H1 (cell line): ENCODE measurements around the gene TMEM244. TPM values are rescaled to one million over a fixed set of nuclear protein-coding genes. Genes with fewer than 3 reads are reported as not detected.

Experiments used
- CTCF ChIA-PET: fragments of 300-600 bp; sonication (Branson Sonifier 250); formaldehyde crosslinking; loops from one replicate; lab custom pipeline; 2021; ENCODE audit not compliant: partially characterized antibody; lab: Charles Lee
- POLR2A ChIA-PET: fragments of 300-600 bp; sonication (Branson Sonifier 250); formaldehyde crosslinking; loops from one replicate; lab custom pipeline; 2021; ENCODE audit warnings: inconsistent platforms; ENCODE audit not compliant: partially characterized antibody; lab: Charles Lee
- DNase-seq, 2 experiments: peaks; one replicate each; pipeline versions ENCODE4 v3.0.0 to v3.0.0-alpha.2; 2010 to 2022; ENCODE audit warnings: low spot score in 2 of 2, low read depth in 1 of 2, mixed read lengths in 1 of 2
- FAIRE-seq: peaks from 2 replicates; lab custom pipeline; 2011; peaks lifted over from hg19 to GRCh38; lab: Jason Lieb, UNC
- H2AFZ ChIP-seq: 2 replicates; pipeline ENCODE4 v1.8.1; 2012; ENCODE audit warnings: low read length, inconsistent platforms
- H2AK5ac ChIP-seq: 2 replicates; pipeline ENCODE4 v1.6.1; 2013; ENCODE audit warnings: low read depth, low read length
- H2BK120ac ChIP-seq: replicated peaks from 2 replicates; pipeline ENCODE3; 2013; ENCODE audit warnings: low read depth, low read length, inconsistent platforms
- H2BK12ac ChIP-seq: 2 replicates; pipeline ENCODE4 v1.6.1; 2013; ENCODE audit warnings: low read depth, low read length
- H2BK15ac ChIP-seq: 2 replicates; pipeline ENCODE4 v1.6.1; 2013; ENCODE audit warnings: low read length
- H2BK20ac ChIP-seq: 2 replicates; pipeline ENCODE4 v1.6.1; 2013; ENCODE audit warnings: low read length
- H2BK5ac ChIP-seq: 2 replicates; pipeline ENCODE4 v1.6.1; 2013; ENCODE audit warnings: low read depth, low read length
- H3K14ac ChIP-seq: 2 replicates; pipeline ENCODE4 v1.6.1; 2013; ENCODE audit warnings: inconsistent platforms; ENCODE audit not compliant: insufficient read length
- H3K18ac ChIP-seq: 2 replicates; pipeline ENCODE4 v1.6.1; 2013; ENCODE audit warnings: low read length; ENCODE audit errors: extremely low read depth
- H3K23ac ChIP-seq: 2 replicates; pipeline ENCODE4 v1.6.1; 2013; ENCODE audit warnings: inconsistent platforms; ENCODE audit not compliant: insufficient read length
- H3K23me2 ChIP-seq: 2 replicates; pipeline ENCODE4 v1.6.1; 2013; ENCODE audit warnings: low read depth, low read length
- H3K27ac ChIP-seq: 2 replicates; pipeline ENCODE4 v1.6.1; 2011; ENCODE audit warnings: low read depth, low read length, inconsistent platforms
- H3K27me3 ChIP-seq, 4 experiments: replicated peaks in 1 of 4; 1 replicate in 1 of 4; 2 replicates in 3 of 4; pipeline versions ENCODE4 v1.6.1 to v1.8.1; 2011 to 2013; ENCODE audit warnings: low read length in 3 of 4, mild to moderate bottlenecking in 3 of 4, inconsistent platforms in 2 of 4, mixed read lengths in 2 of 4, moderate library complexity in 1 of 4; ENCODE audit not compliant: control insufficient read depth in 3 of 4, insufficient read depth in 3 of 4; ENCODE audit errors: extremely low read depth in 1 of 4
- H3K36me3 ChIP-seq, 4 experiments: 2 replicates each; pipeline versions ENCODE4 v1.6.1 to v1.8.1; 2011 to 2013; ENCODE audit warnings: mild to moderate bottlenecking in 4 of 4, low read length in 3 of 4, moderate library complexity in 2 of 4, control low read depth in 1 of 4, inconsistent platforms in 1 of 4; ENCODE audit not compliant: insufficient read depth in 4 of 4, control insufficient read depth in 2 of 4
- H3K4ac ChIP-seq: replicated peaks from 2 replicates; pipeline ENCODE3; 2013; ENCODE audit warnings: low read length, low read depth, mixed read lengths, inconsistent platforms; ENCODE audit not compliant: insufficient read length
- H3K4me1 ChIP-seq, 4 experiments: replicated peaks in 1 of 4; 1 replicate in 1 of 4; 2 replicates in 3 of 4; pipeline versions ENCODE4 v1.6.1 to v1.8.1; 2011 to 2013; ENCODE audit warnings: low read length in 3 of 4, inconsistent platforms in 2 of 4, mixed read lengths in 1 of 4; ENCODE audit not compliant: insufficient read depth in 4 of 4, control insufficient read depth in 3 of 4
- H3K4me2 ChIP-seq, 2 experiments: 2 replicates each; pipeline versions ENCODE4 v1.6.1 to v1.8.1; 2011 to 2013; ENCODE audit warnings: low read depth in 2 of 2, low read length in 2 of 2, control low read depth in 1 of 2, inconsistent platforms in 1 of 2, mild to moderate bottlenecking in 1 of 2; ENCODE audit not compliant: insufficient read depth in 1 of 2
- H3K4me3 ChIP-seq, 4 experiments: fragments of 200-600, 300-600 bp in 1 of 4; sonication (generic), shearing (Covaris generic), sonication (Bioruptor Twin) in 1 of 4; 2 replicates each; pipeline versions ENCODE4 v1.5.1 to v1.8.1; 2011 to 2016; ENCODE audit warnings: low read length in 4 of 4, low read depth in 3 of 4, control low read depth in 2 of 4, inconsistent platforms in 2 of 4, mild to moderate bottlenecking in 2 of 4, mixed read lengths in 1 of 4, moderate library complexity in 1 of 4; ENCODE audit not compliant: insufficient read depth in 2 of 4; ENCODE audit errors: extremely low read depth in 1 of 4
- H3K56ac ChIP-seq: replicated peaks from 2 replicates; pipeline ENCODE3; 2013; ENCODE audit warnings: low read depth, mild to moderate bottlenecking, mixed read lengths, low read length, inconsistent platforms; ENCODE audit not compliant: insufficient read length
- H3K79me1 ChIP-seq: 2 replicates; pipeline ENCODE4 v1.6.1; 2013; ENCODE audit warnings: low read depth, low read length, control low read depth
- H3K79me2 ChIP-seq, 2 experiments: 2 replicates each; pipeline versions ENCODE4 v1.6.1 to v1.8.1; 2012 to 2013; ENCODE audit warnings: low read length in 2 of 2, mild to moderate bottlenecking in 2 of 2, inconsistent platforms in 1 of 2; ENCODE audit not compliant: insufficient read depth in 2 of 2, control insufficient read depth in 1 of 2
- H3K9ac ChIP-seq, 4 experiments: replicated peaks in 1 of 4; 1 replicate in 1 of 4; 2 replicates in 3 of 4; pipeline versions ENCODE4 v1.6.1 to v1.8.1; 2011 to 2013; ENCODE audit warnings: low read depth in 3 of 4, low read length in 3 of 4, control low read depth in 2 of 4, mild to moderate bottlenecking in 2 of 4, moderate library complexity in 2 of 4, inconsistent platforms in 1 of 4; ENCODE audit errors: extremely low read depth in 1 of 4
- H3K9me3 ChIP-seq, 2 experiments: 2 replicates each; pipeline versions ENCODE4 v1.6.1 to v1.8.1; 2012 to 2013; ENCODE audit warnings: mild to moderate bottlenecking in 2 of 2, moderate library complexity in 2 of 2, control low read depth in 1 of 2, inconsistent platforms in 1 of 2, low read depth in 1 of 2, low read length in 1 of 2, mixed read lengths in 1 of 2; ENCODE audit not compliant: insufficient read depth in 2 of 2
- H4K20me1 ChIP-seq, 2 experiments: replicated peaks in 1 of 2; 2 replicates each; pipeline versions ENCODE3 to v1.8.1; 2011 to 2013; ENCODE audit warnings: inconsistent platforms in 2 of 2, low read length in 2 of 2, mild to moderate bottlenecking in 1 of 2; ENCODE audit not compliant: insufficient read depth in 2 of 2, control insufficient read depth in 1 of 2
- H4K5ac ChIP-seq: 2 replicates; pipeline ENCODE4 v1.6.1; 2013; ENCODE audit warnings: low read length, low read depth, mixed read lengths, inconsistent platforms; ENCODE audit not compliant: insufficient read length
- H4K8ac ChIP-seq: 2 replicates; pipeline ENCODE4 v1.8.0; 2013; ENCODE audit warnings: mild to moderate bottlenecking, moderate library complexity, low read length, inconsistent platforms; ENCODE audit not compliant: insufficient read depth; ENCODE audit errors: extremely low read depth
- H4K91ac ChIP-seq: replicated peaks from 2 replicates; pipeline ENCODE3; 2013; ENCODE audit warnings: low read length, mixed read lengths, inconsistent platforms; ENCODE audit not compliant: insufficient read length
- CBX8 ChIP-seq: fragments of 300-800, 300-1000 bp; sonication (generic); IDR thresholded peaks from 2 replicates; pipeline ENCODE4 v1.7.1; 2016; ENCODE audit warnings: low read depth, low read length, borderline replicate concordance
- E2F6 ChIP-seq: IDR thresholded peaks from 2 replicates; pipeline ENCODE4 v1.6.1; 2012; ENCODE audit warnings: inconsistent platforms
- EP300 ChIP-seq, 2 experiments: IDR thresholded peaks; 1 replicate in 1 of 2; 2 replicates in 1 of 2; pipeline ENCODE4 v1.6.1; 2011 to 2012; ENCODE audit warnings: low read depth in 2 of 2, low read length in 2 of 2, mild to moderate bottlenecking in 2 of 2, borderline replicate concordance in 1 of 2, inconsistent platforms in 1 of 2, moderate library complexity in 1 of 2
- HDAC2 ChIP-seq, 2 experiments: fragments of 300-600 bp in 1 of 2; sonication (generic) in 1 of 2; IDR thresholded peaks; 2 replicates each; pipeline ENCODE4 v1.6.1; 2011 to 2012; ENCODE audit warnings: low read depth in 2 of 2, low read length in 2 of 2, mild to moderate bottlenecking in 2 of 2, moderate library complexity in 2 of 2, borderline replicate concordance in 1 of 2, inconsistent platforms in 1 of 2
- HDAC6 ChIP-seq: IDR thresholded peaks from one replicate; pipeline ENCODE4 v1.7.1; 2012; ENCODE audit warnings: low read depth, mild to moderate bottlenecking, inconsistent platforms, low read length, moderate library complexity
- KDM4A ChIP-seq: IDR thresholded peaks from one replicate; pipeline ENCODE4 v1.7.1; 2012; ENCODE audit warnings: low read depth, mild to moderate bottlenecking, moderate library complexity, low read length, inconsistent platforms; ENCODE audit not compliant: severe bottlenecking
- KDM5A ChIP-seq: fragments of 200-600 bp; IDR thresholded peaks from 2 replicates; pipeline ENCODE4 v1.7.1; 2012; ENCODE audit warnings: mild to moderate bottlenecking, low read length, inconsistent platforms, mixed read lengths
- POLR2AphosphoS5 ChIP-seq: IDR thresholded peaks from 2 replicates; pipeline ENCODE4 v1.6.1; 2011; ENCODE audit warnings: low read depth, low read length
- SAP30 ChIP-seq: fragments of 300-600 bp; sonication (generic); IDR thresholded peaks from 2 replicates; pipeline ENCODE4 v1.7.1; 2012; ENCODE audit warnings: low read length, moderate library complexity, mild to moderate bottlenecking, inconsistent platforms; ENCODE audit not compliant: insufficient read depth, insufficient replicate concordance
- SRF ChIP-seq: IDR thresholded peaks from 2 replicates; pipeline ENCODE4 v1.6.1; 2011; ENCODE audit warnings: mild to moderate bottlenecking, low read depth, low read length, moderate library complexity
- TAF1 ChIP-seq: IDR thresholded peaks from 2 replicates; pipeline ENCODE4 v1.6.1; 2011; ENCODE audit warnings: mild to moderate bottlenecking, low read depth, low read length
- YY1 ChIP-seq: IDR thresholded peaks from 2 replicates; pipeline ENCODE4 v1.6.1; 2011; ENCODE audit warnings: low read depth, mild to moderate bottlenecking, low read length
- WGBS, 2 experiments: shearing (Covaris generic) in 1 of 2; methylation state at CpG; one replicate each; pipeline versions ENCODE4 v1.1.6 to v1.1.7; 2013 to 2015; ENCODE audit warnings: low lambda C conversion rate in 2 of 2, mixed read lengths in 2 of 2, inconsistent platforms in 1 of 2, low coverage in 1 of 2, missing lambda C conversion rate in 1 of 2; ENCODE audit not compliant: insufficient replicate concordance in 2 of 2, insufficient coverage in 1 of 2, insufficient read length in 1 of 2; ENCODE audit errors: extremely low coverage in 1 of 2, missing lambda C conversion rate in 1 of 2; 5-methylcytosine and 5-hydroxymethylcytosine counted together
- polyA plus RNA-seq, 7 experiments: library from polyadenylated mRNA; depleted of rRNA in 3 of 7; stranded (reverse) in 5 of 7; unstranded in 2 of 7; fragments of >200 nt in 5 of 7; fragments of 200-250 nt in 2 of 7; gene quantifications; 1 replicate in 5 of 7; 2 replicates in 1 of 7; 4 replicates in 1 of 7; pipeline versions ENCODE4 v1.2.1 to v1.2.3, GENCODE V29; 2011 to 2013; ENCODE audit warnings: missing spikeins in 2 of 7, mixed read lengths in 2 of 7
- total RNA-seq: library from RNA; stranded (reverse); fragmentation: NEBNext Ultra II Directional; extraction: Animal tissue kit (Norgen Biotek cat#: 25700); gene quantifications from 2 replicates; pipeline ENCODE4 v1.2.1, GENCODE V29; 2021

TMEM244 gene
- total and polyA plus RNA-seq, 2 of the 8 experiments (the other 6 are each of a cell fraction or from before 2014, with no cell fraction given), result not detected

GRCh38 chr6:129812145-129812777 is 48.9 kb downstream of the TMEM244 start:
- no peak overlapping the region for H2BK5ac ChIP-seq
- no peak overlapping the region for H3K56ac ChIP-seq
- FAIRE-seq (no peak), DNase-seq (no peak)
- no peaks in the 10 kb centered on the region for H3K79me1 ChIP-seq
- H3K9ac ChIP-seq, result no peak overlapping the region
- no peaks in the 10 kb centered on the region for H3K27me3 ChIP-seq
- H3K36me3 ChIP-seq, result no peaks in the 10 kb centered on the region
- H2AFZ ChIP-seq, result no peak overlapping the region
- H3K4me2 ChIP-seq, result no peak overlapping the region
- ChIA-PET POLR2A (no interaction called here), CTCF (no interaction called here)
- no peak overlapping the region for H4K8ac ChIP-seq
- no peak overlapping the region for H2BK20ac ChIP-seq
- no peak overlapping the region for H3K23ac ChIP-seq
- no peak overlapping the region for H3K18ac ChIP-seq
- H2AK5ac ChIP-seq, result no peak overlapping the region
- H3K4ac ChIP-seq, result no peak overlapping the region
- H2BK15ac ChIP-seq, result no peak overlapping the region
- no peaks in the 10 kb centered on the region for H3K9me3 ChIP-seq
- no peaks in the 10 kb centered on the region for H3K23me2 ChIP-seq
- H3K4me3 ChIP-seq, result no peak overlapping the region
- H3K4me1 ChIP-seq, result no peaks in the 10 kb centered on the region
- whole genome bisulfite sequencing, 2 experiments, result 98% methylated on average over 2 of the region's 2 CpGs; no CpG with 5 or more reads in 1 of the 2 experiments
- H4K91ac ChIP-seq, result no peak overlapping the region
- H3K79me2 ChIP-seq, result no peaks in the 10 kb centered on the region
- H3K27ac ChIP-seq, result no peak overlapping the region
- H4K5ac ChIP-seq, result no peak overlapping the region
- no peak overlapping the region for H3K14ac ChIP-seq
- H4K20me1 ChIP-seq, result no peaks in the 10 kb centered on the region
- no peak overlapping the region for H2BK120ac ChIP-seq
- no peak overlapping the region for H2BK12ac ChIP-seq
- TF ChIP-seq E2F6 (no peak), KDM4A (no peak), HDAC2 (IDR thresholded peaks at IDR 0.05; ENCODE audit: borderline replicate concordance in 1 of 2, low read depth in 2 of 2, low read length in 2 of 2) (no peak), TAF1 (no peak), KDM5A (no peak), HDAC6 (no peak), YY1 (no peak), SRF (no peak), EP300 (IDR thresholded peaks at IDR 0.05; ENCODE audit: borderline replicate concordance in 1 of 2, low read depth in 2 of 2, low read length in 2 of 2) (no peak), SAP30 (no peak), CBX8 (no peak), POLR2AphosphoS5 (no peak)
